ENCODE measurements around the gene RIPK4. TPM values are rescaled to one million over a fixed set of nuclear protein-coding genes. Genes with fewer than 3 reads are reported as not detected.

Gene RIPK4
- total RNA-seq, 3 donors from 2014 or later (not counting 1 experiment from before 2014, with no cell fraction given), result 0.09 TPM; not detected in 2

DNA sequence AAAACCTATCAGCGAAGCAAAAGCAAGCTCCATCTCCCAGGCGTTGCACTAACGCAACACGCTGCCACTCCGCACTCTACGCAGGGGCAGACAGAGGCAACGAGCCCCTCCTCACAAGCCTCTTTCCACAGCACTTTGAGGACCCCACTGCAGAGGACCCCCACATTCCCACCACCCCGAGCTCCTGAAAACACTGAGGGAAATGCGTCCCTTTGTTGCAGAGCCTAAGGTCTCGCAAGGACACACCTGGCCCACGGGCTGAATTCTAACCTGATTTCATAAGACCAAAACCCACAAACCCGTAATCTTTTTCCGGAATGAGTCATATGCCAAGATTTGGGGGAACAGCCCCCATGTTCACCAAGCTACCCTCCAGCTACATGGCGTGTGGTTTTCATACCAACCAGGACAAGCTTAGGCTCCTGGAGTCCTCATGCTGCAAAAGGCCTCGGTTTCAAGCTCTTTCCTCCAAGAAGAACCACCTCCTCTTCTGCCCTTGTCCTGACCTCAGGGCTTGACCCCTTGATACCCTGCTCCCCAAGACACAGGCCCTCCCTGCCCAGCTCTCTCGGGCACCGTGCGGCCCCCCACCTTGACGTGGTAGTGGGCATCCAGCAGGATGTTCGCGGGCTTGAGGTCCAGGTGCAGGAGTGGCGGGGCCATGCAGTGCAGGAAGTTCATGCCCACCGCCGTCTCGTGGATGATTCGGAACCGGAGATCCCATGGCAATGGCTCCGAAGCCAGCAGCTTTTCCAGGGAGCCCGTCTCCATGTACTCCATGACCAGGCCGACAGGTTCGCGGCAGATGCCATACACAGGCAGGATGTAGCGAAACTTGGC, 10.7 kb downstream of the RIPK4 start:
- WGBS (ENCODE audit: insufficient coverage), result 91% methylated on average over 33 of the region's 33 CpGs
- no peak overlapping the region for H3K4me3 Mint-ChIP-seq
- no peak for TF ChIP-seq CTCF (IDR thresholded peaks at IDR 0.05)
- H3K4me1 ChIP-seq (ENCODE audit: control insufficient read depth, insufficient read depth, low read length), result peaks cover 9% of the 10 kb centered on the region
- no peak overlapping the region for H3K27ac ChIP-seq (ENCODE audit: low read length)
- no peaks in the 10 kb centered on the region for H3K36me3 ChIP-seq (ENCODE audit: control insufficient read depth, insufficient read depth, low read length)
- peaks cover 6% of the 10 kb centered on the region for H3K27me3 ChIP-seq (ENCODE audit: control insufficient read depth, insufficient read depth, low read length)
- no peak overlapping the region for H3K27ac Mint-ChIP-seq
- H3K9me3 ChIP-seq (ENCODE audit: control insufficient read depth, insufficient read depth, low read length), result no peaks in the 10 kb centered on the region
- intact Hi-C loops (cut with micrococcal nuclease), result no loop called here
- H3K4me3 ChIP-seq (ENCODE audit: low read length), result no peak overlapping the region
- ATAC-seq (no peak), DNase-seq (no peak)
- no peaks in the 10 kb centered on the region for H3K9me3 Mint-ChIP-seq
- no peaks in the 10 kb centered on the region for H3K36me3 Mint-ChIP-seq
- peaks cover 16 to 19% of the 10 kb centered on the region in 2 donors for H3K27me3 Mint-ChIP-seq (ENCODE audit: low read depth in 2 of 2)
- peaks cover 3 to 9% of the 10 kb centered on the region in 2 donors for H3K4me1 Mint-ChIP-seq

DNA sequence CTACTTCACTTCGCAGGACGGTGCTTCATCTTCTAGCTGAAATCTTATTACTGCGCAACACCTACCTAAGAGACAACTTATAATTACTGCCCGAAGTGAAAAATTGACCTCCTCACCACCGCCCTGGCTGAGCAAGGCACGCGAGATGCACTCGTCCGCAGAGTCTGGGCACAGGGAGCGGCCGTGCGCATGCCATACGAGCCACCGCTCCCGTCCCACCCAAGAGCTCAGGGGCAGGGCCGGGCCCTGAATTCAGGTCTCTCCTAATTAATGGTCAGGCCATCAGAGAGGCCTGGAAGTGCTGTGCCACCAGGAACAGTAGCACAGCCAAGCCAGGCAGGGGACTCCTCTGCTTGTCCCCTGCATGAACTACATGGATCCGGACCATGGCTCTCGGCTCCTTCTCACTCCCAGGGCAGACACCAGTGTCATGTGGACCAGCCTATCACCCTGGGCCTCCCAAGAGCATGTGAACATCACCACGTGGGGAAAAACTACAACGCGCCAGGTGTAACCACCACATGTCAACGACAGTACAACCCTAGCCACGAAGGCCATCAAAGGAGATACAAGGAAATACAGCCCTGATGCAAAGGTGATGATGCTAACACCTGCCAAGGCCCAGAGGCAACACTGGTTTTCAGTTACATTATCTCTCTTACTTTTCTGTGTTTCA, 11.5 kb downstream of the RIPK4 start:
- no peaks in the 10 kb centered on the region for H3K36me3 Mint-ChIP-seq
- no peak for TF ChIP-seq CTCF (IDR thresholded peaks at IDR 0.05)
- Histone ChIP-seq H3K27me3 (ENCODE audit: control insufficient read depth, insufficient read depth, low read length) (peaks cover 4% of the 10 kb centered on the region), H3K4me1 (ENCODE audit: control insufficient read depth, insufficient read depth, low read length) (peaks cover 2% of the 10 kb centered on the region), H3K27ac (ENCODE audit: low read length) (no peak overlapping the region), H3K9me3 (ENCODE audit: control insufficient read depth, insufficient read depth, low read length) (no peaks in the 10 kb centered on the region), H3K4me3 (ENCODE audit: low read length) (no peak overlapping the region), H3K36me3 (ENCODE audit: control insufficient read depth, insufficient read depth, low read length) (no peaks in the 10 kb centered on the region)
- no peaks in the 10 kb centered on the region for H3K9me3 Mint-ChIP-seq
- H3K4me1 Mint-ChIP-seq, result peaks cover 0 to 1% of the 10 kb centered on the region in 2 donors
- WGBS (ENCODE audit: insufficient coverage), result 86% methylated on average over 23 of the region's 23 CpGs
- DNase-seq (no peak), ATAC-seq (no peak)
- peaks cover 11% of the 10 kb centered on the region in 2 donors for H3K27me3 Mint-ChIP-seq (ENCODE audit: low read depth in 2 of 2)
- no peak overlapping the region for H3K27ac Mint-ChIP-seq
- no peak overlapping the region for H3K4me3 Mint-ChIP-seq
- intact Hi-C loops (cut with micrococcal nuclease), result no loop called here

- DNase-seq (no peak), ATAC-seq (no peak)
- H3K27me3 ChIP-seq (ENCODE audit: control insufficient read depth, insufficient read depth, low read length), result no peaks in the 10 kb centered on the region
- no peaks in the 10 kb centered on the region for H3K36me3 Mint-ChIP-seq
- H3K9me3 ChIP-seq (ENCODE audit: control insufficient read depth, insufficient read depth, low read length), result no peaks in the 10 kb centered on the region
- no peak overlapping the region for H3K4me3 ChIP-seq (ENCODE audit: low read length)
- no peak overlapping the region for H3K27ac Mint-ChIP-seq
- no peaks in the 10 kb centered on the region for H3K36me3 ChIP-seq (ENCODE audit: control insufficient read depth, insufficient read depth, low read length)
- H3K9me3 Mint-ChIP-seq, result no peaks in the 10 kb centered on the region
- peaks cover 2 to 5% of the 10 kb centered on the region in 2 donors for H3K27me3 Mint-ChIP-seq (ENCODE audit: low read depth in 2 of 2)
- WGBS (ENCODE audit: insufficient coverage), result 72% methylated on average over 10 of the region's 10 CpGs
- no peak overlapping the region for H3K27ac ChIP-seq (ENCODE audit: low read length)
- no peaks in the 10 kb centered on the region for H3K4me1 Mint-ChIP-seq
- no peak for TF ChIP-seq CTCF (IDR thresholded peaks at IDR 0.05)
- no peaks in the 10 kb centered on the region for H3K4me1 ChIP-seq (ENCODE audit: control insufficient read depth, insufficient read depth, low read length)
- intact Hi-C loops (cut with micrococcal nuclease), result no loop called here
- H3K4me3 Mint-ChIP-seq, result no peak overlapping the region
These were observed 12.4 kb downstream of the RIPK4 start for GRCh38 chr21:41754479-41754891.

Data from natural killer cell (primary cell).